Sigmoid colon (tissue), 4 donors: Measurements from ENCODE around the gene MAN2A2.

Experiments
- EP300 ChIP-seq, 4 donors: sonication (generic); formaldehyde crosslinking; IDR thresholded peaks; one replicate each; pipeline ENCODE4 v1.6.1; 2017; ENCODE audit warnings: antibody characterized with exemption in 4 of 4
- POLR2A ChIP-seq, 2 donors: fragments of 450-650 bp; IDR thresholded peaks; one replicate each; pipeline ENCODE4 v1.6.1; 2016; ENCODE audit warnings: antibody characterized with exemption in 2 of 2, mild to moderate bottlenecking in 2 of 2, moderate library complexity in 2 of 2
- POLR2AphosphoS5 ChIP-seq, 4 donors: sonication (generic); formaldehyde crosslinking; IDR thresholded peaks; one replicate each; pipeline ENCODE4 v1.6.1; 2017; ENCODE audit warnings: antibody characterized with exemption in 4 of 4
- TF ChIP-seq, protein P1 (sequence below), 4 experiments: fragments of 450-650 bp in 3 of 4; fragments of 200-600 bp in 1 of 4; IDR thresholded peaks; one replicate each; pipeline ENCODE4 v1.5.1; 2016 to 2019; ENCODE audit warnings: antibody characterized with exemption in 4 of 4, mild to moderate bottlenecking in 3 of 4, moderate library complexity in 2 of 4

DNA sequence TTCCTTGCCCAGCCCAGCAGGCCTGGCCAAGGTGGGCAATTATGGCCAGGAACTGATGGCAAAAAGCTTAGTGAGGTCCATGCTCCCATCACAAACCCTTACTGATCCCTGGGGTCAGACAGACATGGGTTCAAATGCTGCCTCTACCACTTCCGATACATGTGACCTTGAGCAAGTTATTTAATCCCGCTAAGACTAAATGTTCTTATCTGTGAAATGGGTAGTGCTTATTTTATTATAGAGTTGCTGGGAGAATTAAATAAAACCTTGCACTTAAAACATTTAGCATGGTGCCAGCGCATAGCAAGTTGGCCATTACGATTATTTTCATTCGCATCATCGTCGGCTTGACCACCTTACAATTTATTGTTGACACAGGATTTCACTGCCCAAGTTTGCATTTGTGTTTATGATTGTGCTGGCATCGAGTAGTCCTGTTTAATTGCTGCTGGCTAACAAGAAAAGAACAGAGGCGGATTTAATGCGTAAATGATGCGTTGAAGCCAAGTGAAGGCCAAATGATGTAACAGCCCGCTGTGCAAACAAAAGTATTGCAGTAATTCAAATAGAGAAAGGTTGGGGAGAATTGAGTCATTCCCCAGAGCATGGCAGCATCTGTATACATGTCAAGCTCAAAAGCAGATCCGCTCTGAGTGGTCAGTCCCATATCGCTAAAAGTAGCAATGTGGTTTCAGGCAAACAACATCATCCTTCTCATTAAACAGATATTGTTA is 42.0 kb upstream of the MAN2A2 start:
- TF ChIP-seq, protein P1, sequence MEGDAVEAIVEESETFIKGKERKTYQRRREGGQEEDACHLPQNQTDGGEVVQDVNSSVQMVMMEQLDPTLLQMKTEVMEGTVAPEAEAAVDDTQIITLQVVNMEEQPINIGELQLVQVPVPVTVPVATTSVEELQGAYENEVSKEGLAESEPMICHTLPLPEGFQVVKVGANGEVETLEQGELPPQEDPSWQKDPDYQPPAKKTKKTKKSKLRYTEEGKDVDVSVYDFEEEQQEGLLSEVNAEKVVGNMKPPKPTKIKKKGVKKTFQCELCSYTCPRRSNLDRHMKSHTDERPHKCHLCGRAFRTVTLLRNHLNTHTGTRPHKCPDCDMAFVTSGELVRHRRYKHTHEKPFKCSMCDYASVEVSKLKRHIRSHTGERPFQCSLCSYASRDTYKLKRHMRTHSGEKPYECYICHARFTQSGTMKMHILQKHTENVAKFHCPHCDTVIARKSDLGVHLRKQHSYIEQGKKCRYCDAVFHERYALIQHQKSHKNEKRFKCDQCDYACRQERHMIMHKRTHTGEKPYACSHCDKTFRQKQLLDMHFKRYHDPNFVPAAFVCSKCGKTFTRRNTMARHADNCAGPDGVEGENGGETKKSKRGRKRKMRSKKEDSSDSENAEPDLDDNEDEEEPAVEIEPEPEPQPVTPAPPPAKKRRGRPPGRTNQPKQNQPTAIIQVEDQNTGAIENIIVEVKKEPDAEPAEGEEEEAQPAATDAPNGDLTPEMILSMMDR (IDR thresholded peaks at IDR 0.05): no peak
- TF ChIP-seq EP300 (IDR thresholded peaks at IDR 0.05) (no peak), POLR2AphosphoS5 (IDR thresholded peaks at IDR 0.05) (no peak), POLR2A (IDR thresholded peaks at IDR 0.05) (no peak)
